Neural progenitor cell (in vitro differentiated cells): ENCODE data around the gene ADGRA1. TPM values are rescaled to one million over a fixed set of nuclear protein-coding genes. Genes with fewer than 3 reads are reported as not detected.
A peak's percentile ranks its signal among the peaks of the same experiment; 100 is the strongest.
"Not testable (repeated sequence)": the region's sequence is repeated elsewhere in the genome, so short reads cannot be mapped to it uniquely, and the experiment has no call there.

Experiments used
- DNase-seq: peaks from one replicate; pipeline ENCODE4 v3.0.0-alpha.2; 2016; ENCODE audit warnings: low spot score
- H2AFZ ChIP-seq: fragments of 200-600 bp; sonication (generic); replicated peaks from 2 replicates; pipeline ENCODE4 v1.6.1; 2016; ENCODE audit warnings: antibody characterized with exemption
- H3F3A ChIP-seq: fragments of 200-600 bp; sonication (generic); 2 replicates; pipeline ENCODE4 v1.6.1; 2016; ENCODE audit warnings: antibody characterized with exemption, low read depth
- H3K27ac ChIP-seq: fragments of 200-600 bp; sonication (generic); 2 replicates; pipeline ENCODE4 v1.5.1; 2016; ENCODE audit warnings: mild to moderate bottlenecking
- H3K27me3 ChIP-seq: fragments of 200-600 bp; sonication (generic); 2 replicates; pipeline ENCODE4 v1.6.1; 2016; ENCODE audit warnings: mild to moderate bottlenecking, moderate library complexity
- H3K36me3 ChIP-seq: fragments of 200-600 bp; sonication (generic); 2 replicates; pipeline ENCODE4 v1.5.1; 2016
- H3K4me1 ChIP-seq: fragments of 200-600 bp; sonication (generic); 2 replicates; pipeline ENCODE4 v1.6.1; 2016; ENCODE audit warnings: mixed run types
- H3K4me2 ChIP-seq: fragments of 200-600 bp; sonication (generic); 2 replicates; pipeline ENCODE4 v1.6.1; 2016
- H3K4me3 ChIP-seq: fragments of 200-600 bp; sonication (generic); 2 replicates; pipeline ENCODE4 v1.5.1; 2016
- H3K79me2 ChIP-seq: fragments of 200-600 bp; sonication (generic); 2 replicates; pipeline ENCODE4 v1.6.1; 2016; ENCODE audit warnings: low read depth
- H3K9ac ChIP-seq: fragments of 200-600 bp; sonication (generic); 2 replicates; pipeline ENCODE4 v1.6.1; 2016
- H3K9me3 ChIP-seq: fragments of 200-600 bp; sonication (generic); 2 replicates; pipeline ENCODE4 v1.5.1; 2016; ENCODE audit warnings: low read depth
- H4K20me1 ChIP-seq: fragments of 200-600 bp; sonication (generic); 2 replicates; pipeline ENCODE4 v1.6.1; 2016; ENCODE audit warnings: low read depth
- H3K27ac Mint-ChIP-seq: 3 replicates; pipeline ENCODE4 v1.8.0; 2021; ENCODE audit warnings: mixed read lengths
- H3K27me3 Mint-ChIP-seq: 2 replicates; pipeline ENCODE4 v1.8.0; 2022; ENCODE audit warnings: low read depth, mild to moderate bottlenecking, inconsistent platforms, moderate library complexity, mixed read lengths; ENCODE audit not compliant: insufficient read depth
- H3K36me3 Mint-ChIP-seq: 3 replicates; pipeline ENCODE4 v1.8.0; 2021; ENCODE audit warnings: mixed read lengths
- H3K4me1 Mint-ChIP-seq: 3 replicates; pipeline ENCODE4 v1.8.0; 2021; ENCODE audit warnings: mixed read lengths
- H3K4me3 Mint-ChIP-seq: 3 replicates; pipeline ENCODE4 v1.8.0; 2021; ENCODE audit warnings: mild to moderate bottlenecking, moderate library complexity, mixed read lengths
- H3K9me3 Mint-ChIP-seq: 3 replicates; pipeline ENCODE4 v1.8.0; 2020; ENCODE audit warnings: mixed read lengths
- EZH2 ChIP-seq: fragments of 200-600 bp; sonication (generic); IDR thresholded peaks from 2 replicates; pipeline ENCODE4 v1.6.1; 2017; ENCODE audit warnings: antibody characterized with exemption, mild to moderate bottlenecking, moderate library complexity
- EZH2phosphoT487 ChIP-seq: fragments of 200-600 bp; sonication (generic); IDR thresholded peaks from 2 replicates; pipeline ENCODE4 v1.6.1; 2017; ENCODE audit warnings: antibody characterized with exemption
- total RNA-seq: library from RNA; depleted of rRNA; stranded (reverse); fragments of >200 nt; gene quantifications from 2 replicates; pipeline ENCODE4 v1.2.3, GENCODE V29; 2015; ENCODE audit warnings: low replicate concordance
- TF ChIP-seq, protein P1 (sequence below): fragments of 200-600 bp; sonication (generic); IDR thresholded peaks from 2 replicates; pipeline ENCODE4 v1.5.1; 2017; ENCODE audit warnings: antibody characterized with exemption, mild to moderate bottlenecking

Gene ADGRA1
- total RNA-seq, 1 donor from 2014 or later, result not detected

DNA sequence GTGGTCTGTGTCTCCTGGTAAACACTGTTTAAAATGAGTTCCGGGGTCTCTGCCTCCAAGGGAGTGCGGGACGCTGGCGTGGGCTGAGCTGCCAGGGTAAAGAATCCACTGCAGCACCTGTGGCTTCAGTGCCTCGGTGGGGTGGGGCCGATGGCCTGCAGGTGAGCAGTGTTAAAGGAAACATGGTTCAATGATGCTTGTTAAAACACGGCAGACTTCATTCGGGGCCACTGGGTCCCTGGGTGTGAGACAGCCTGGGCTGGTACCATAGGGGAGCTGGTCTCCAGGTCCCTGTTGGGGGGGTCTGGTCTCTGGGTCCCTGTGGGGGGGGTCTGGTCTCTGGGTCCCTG lies 47.4 kb downstream of the ADGRA1 start:
- no peak overlapping the region for H3K4me3 ChIP-seq
- no peaks in the 10 kb centered on the region for H4K20me1 ChIP-seq
- H3K79me2 ChIP-seq, result no peaks in the 10 kb centered on the region
- peaks cover 4% of the 10 kb centered on the region for H3K4me1 ChIP-seq
- Mint-ChIP-seq H3K4me3 (no peak overlapping the region), H3K4me1 (peaks cover 5% of the 10 kb centered on the region), H3K27ac (no peak overlapping the region), H3K27me3 (peaks cover 10% of the 10 kb centered on the region), H3K36me3 (no peaks in the 10 kb centered on the region), H3K9me3 (no peaks in the 10 kb centered on the region)
- H3K27ac ChIP-seq, result no peak overlapping the region
- no peak overlapping the region for H3K4me2 ChIP-seq
- H3K36me3 ChIP-seq, result no peaks in the 10 kb centered on the region
- no peaks in the 10 kb centered on the region for H3K27me3 ChIP-seq
- DNase-seq, result no peak
- no peaks in the 10 kb centered on the region for H3F3A ChIP-seq
- TF ChIP-seq EZH2 (no peak), EZH2phosphoT487 (no peak)
- TF ChIP-seq, protein P1, sequence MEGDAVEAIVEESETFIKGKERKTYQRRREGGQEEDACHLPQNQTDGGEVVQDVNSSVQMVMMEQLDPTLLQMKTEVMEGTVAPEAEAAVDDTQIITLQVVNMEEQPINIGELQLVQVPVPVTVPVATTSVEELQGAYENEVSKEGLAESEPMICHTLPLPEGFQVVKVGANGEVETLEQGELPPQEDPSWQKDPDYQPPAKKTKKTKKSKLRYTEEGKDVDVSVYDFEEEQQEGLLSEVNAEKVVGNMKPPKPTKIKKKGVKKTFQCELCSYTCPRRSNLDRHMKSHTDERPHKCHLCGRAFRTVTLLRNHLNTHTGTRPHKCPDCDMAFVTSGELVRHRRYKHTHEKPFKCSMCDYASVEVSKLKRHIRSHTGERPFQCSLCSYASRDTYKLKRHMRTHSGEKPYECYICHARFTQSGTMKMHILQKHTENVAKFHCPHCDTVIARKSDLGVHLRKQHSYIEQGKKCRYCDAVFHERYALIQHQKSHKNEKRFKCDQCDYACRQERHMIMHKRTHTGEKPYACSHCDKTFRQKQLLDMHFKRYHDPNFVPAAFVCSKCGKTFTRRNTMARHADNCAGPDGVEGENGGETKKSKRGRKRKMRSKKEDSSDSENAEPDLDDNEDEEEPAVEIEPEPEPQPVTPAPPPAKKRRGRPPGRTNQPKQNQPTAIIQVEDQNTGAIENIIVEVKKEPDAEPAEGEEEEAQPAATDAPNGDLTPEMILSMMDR, result no peak
- no peak overlapping the region for H3K9ac ChIP-seq
- H2AFZ ChIP-seq, result no peak overlapping the region
- H3K9me3 ChIP-seq, result no peaks in the 10 kb centered on the region

DNA sequence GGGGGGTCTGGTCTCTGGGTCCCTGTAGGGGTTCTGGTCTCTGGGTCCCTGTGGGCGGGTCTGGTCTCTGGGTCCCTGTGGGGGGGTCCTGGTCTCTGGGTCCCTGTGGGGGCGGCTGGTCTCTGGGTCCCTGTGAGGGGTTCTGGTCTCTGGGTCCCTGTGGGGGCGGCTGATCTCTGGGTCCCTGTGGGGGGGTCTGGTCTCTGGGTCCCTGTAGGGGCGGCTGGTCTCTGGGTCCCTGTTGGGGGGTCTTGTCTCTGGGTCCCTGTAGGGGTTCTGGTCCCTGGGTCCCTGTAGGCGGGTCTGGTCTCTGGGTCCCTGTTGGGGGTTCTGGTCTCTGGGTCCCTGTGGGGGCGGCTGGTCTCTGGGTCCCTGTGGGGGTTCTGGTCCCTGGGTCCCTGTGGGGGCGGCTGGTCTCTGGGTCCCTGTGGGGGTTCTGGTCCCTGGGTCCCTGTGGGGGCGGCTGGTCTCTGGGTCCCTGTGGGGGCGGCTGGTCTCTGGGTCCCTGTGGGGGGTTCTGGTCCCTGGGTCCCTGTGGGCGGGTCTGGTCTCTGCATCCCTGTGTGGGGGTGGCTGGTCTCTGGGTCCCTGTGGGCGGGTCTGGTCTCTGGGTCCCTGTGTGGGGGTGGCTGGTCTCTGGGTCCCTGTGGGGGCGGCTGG lies 49.9 kb downstream of the ADGRA1 start:
- not testable (repeated sequence) for H3K4me1 ChIP-seq, H3K79me2 ChIP-seq, H3K27me3 ChIP-seq, H3K9me3 ChIP-seq, H3K36me3 Mint-ChIP-seq, H3K4me3 Mint-ChIP-seq, H3K4me3 ChIP-seq, H3K9ac ChIP-seq, H3K36me3 ChIP-seq, H3K27ac Mint-ChIP-seq, H3K9me3 Mint-ChIP-seq, H3K4me2 ChIP-seq, H3K4me1 Mint-ChIP-seq, H3F3A ChIP-seq, H3K27me3 Mint-ChIP-seq, DNase-seq, H4K20me1 ChIP-seq, H2AFZ ChIP-seq, H3K27ac ChIP-seq

DNA sequence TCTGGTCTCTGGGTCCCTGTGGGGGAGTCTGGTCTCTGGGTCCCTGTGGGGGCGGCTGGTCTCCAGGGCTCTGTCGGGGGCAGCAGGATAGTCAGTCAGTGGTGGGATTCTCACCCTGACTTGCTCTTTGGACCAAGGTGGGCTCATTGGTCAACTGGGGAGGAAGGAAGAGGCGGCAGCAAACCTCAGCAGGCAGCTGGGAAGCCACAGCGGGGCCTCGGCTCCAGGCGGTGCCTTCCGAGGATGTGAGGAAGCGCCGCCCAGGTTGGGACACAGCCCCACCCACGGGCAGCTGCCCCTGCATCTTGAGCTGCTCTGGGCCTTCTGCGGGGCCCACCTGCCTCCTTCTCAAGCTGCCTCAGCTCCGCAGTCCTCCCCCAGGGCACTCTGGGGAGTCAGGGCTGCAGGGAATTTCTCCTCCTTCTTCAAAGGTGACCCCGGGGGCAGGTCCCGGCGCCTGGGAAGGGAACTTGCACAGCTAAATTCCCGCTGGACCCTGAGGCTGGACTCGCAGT lies 51.9 kb downstream of the ADGRA1 start:
- no peak overlapping the region for H3K4me2 ChIP-seq
- no peak overlapping the region for H2AFZ ChIP-seq
- no peak overlapping the region for H3K27ac ChIP-seq
- no peak overlapping the region for H3K4me3 ChIP-seq
- H3K9ac ChIP-seq, result no peak overlapping the region
- H3K36me3 Mint-ChIP-seq, result no peaks in the 10 kb centered on the region
- H3K36me3 ChIP-seq, result no peaks in the 10 kb centered on the region
- peaks cover 4% of the 10 kb centered on the region for H3K4me1 ChIP-seq
- peaks cover 2% of the 10 kb centered on the region for H3K27me3 Mint-ChIP-seq
- no peaks in the 10 kb centered on the region for H3K79me2 ChIP-seq
- no peaks in the 10 kb centered on the region for H3K27me3 ChIP-seq
- H4K20me1 ChIP-seq, result no peaks in the 10 kb centered on the region
- no peak overlapping the region for H3K4me3 Mint-ChIP-seq
- peak; percentile 37 for DNase-seq
- peaks cover 19% of the 10 kb centered on the region for H3K4me1 Mint-ChIP-seq
- no peaks in the 10 kb centered on the region for H3F3A ChIP-seq
- TF ChIP-seq, protein P1, result no peak
- TF ChIP-seq EZH2, result no peak
- TF ChIP-seq EZH2phosphoT487, result no peak
- H3K9me3 Mint-ChIP-seq, result no peaks in the 10 kb centered on the region
- no peaks in the 10 kb centered on the region for H3K9me3 ChIP-seq
- no peak overlapping the region for H3K27ac Mint-ChIP-seq

DNA sequence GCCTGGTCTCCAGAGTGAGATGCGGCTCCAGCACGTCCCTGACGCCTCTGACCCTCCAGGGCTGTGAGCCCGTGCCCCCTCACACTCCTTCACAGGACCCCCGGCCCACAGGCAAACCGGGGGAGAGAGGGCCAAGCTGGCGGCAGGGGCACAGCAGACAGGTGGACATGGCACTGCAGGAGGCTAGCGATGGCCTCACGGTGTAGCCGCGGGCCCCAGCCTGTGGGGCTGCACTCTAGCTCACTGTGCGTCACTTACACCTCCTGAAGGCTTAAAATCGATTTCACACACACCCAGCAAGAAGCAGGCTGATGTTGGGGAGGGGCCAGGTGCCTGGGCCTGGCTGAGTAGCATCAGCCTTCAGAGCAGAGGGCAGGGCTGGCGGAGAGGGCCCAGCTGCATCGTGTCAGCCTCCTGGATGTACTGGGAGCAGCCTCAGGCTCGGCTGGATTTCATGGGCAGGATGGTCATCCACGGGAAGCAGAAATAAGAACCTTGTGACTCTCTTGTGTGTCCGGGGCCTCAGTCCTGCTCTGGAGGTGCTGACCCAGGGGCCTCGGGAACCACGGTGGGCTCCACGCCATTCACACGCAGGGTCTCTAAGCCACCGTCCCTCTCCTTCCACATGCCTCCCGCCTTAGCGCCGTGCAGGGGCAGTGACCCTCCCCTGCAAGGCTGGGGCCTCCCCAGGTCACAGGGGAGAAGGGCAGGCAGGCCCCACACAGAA lies 52.9 kb downstream of the ADGRA1 start:
- Histone ChIP-seq H3F3A (no peaks in the 10 kb centered on the region), H4K20me1 (no peaks in the 10 kb centered on the region), H3K4me3 (no peak overlapping the region), H3K79me2 (no peaks in the 10 kb centered on the region), H3K4me1 (peaks cover 4% of the 10 kb centered on the region), H3K27ac (no peak overlapping the region), H3K27me3 (no peaks in the 10 kb centered on the region), H3K36me3 (no peaks in the 10 kb centered on the region), H2AFZ (no peak overlapping the region), H3K9me3 (no peaks in the 10 kb centered on the region), H3K9ac (no peak overlapping the region), H3K4me2 (no peak overlapping the region)
- Mint-ChIP-seq H3K27ac (peak overlapping the region; percentile 63), H3K4me3 (no peak overlapping the region), H3K27me3 (no peaks in the 10 kb centered on the region), H3K36me3 (no peaks in the 10 kb centered on the region), H3K4me1 (peaks cover 23% of the 10 kb centered on the region), H3K9me3 (no peaks in the 10 kb centered on the region)
- no peak for DNase-seq
- no peak for TF ChIP-seq EZH2
- no peak for TF ChIP-seq EZH2phosphoT487
- TF ChIP-seq, protein P1, result no peak
